SW 1271 (cell line): ENCODE measurements around the gene TIMM21.

Experiments
- DNase-seq, 2 experiments: peaks; one replicate each; lab custom pipeline; 2025; lab: John Stamatoyannopoulos, UW

TIMM21 gene

GRCh38 chr18:74147779-74148542, at the start of gene TIMM21, which contains the start of gene FBXO15:
TIMM21 (plus strand) TSS chr18:74148523; CDS start chr18:74148809, 286 bp downstream.
FBXO15 (minus strand) TSS chr18:74147834; CDS start chr18:74147785, 49 bp downstream.
- DNase-seq = peak; percentile 94 to 98

- no peak for DNase-seq
These were observed 39.9 kb upstream of the TIMM21 start for GRCh38 chr18:74108460-74108859.

- DNase-seq = no peak
These were observed 38.2 kb upstream of the TIMM21 start for GRCh38 chr18:74110149-74110548.

- no peak for DNase-seq
These were observed 37.3 kb upstream of the TIMM21 start for GRCh38 chr18:74110976-74111375.

GRCh38 chr18:74113711-74114110, 34.6 kb upstream of the TIMM21 start:
- DNase-seq = no peak

- DNase-seq = no peak
These were observed 34.2 kb upstream of the TIMM21 start for GRCh38 chr18:74114116-74114515.

- no peak for DNase-seq
These were observed 33.3 kb upstream of the TIMM21 start for GRCh38 chr18:74115046-74115445.

GRCh38 chr18:74116633-74117554, 31.4 kb upstream of the TIMM21 start:
- peak in 1 of 2 experiments; percentile 30 for DNase-seq

- no peak for DNase-seq
These were observed 25.1 kb upstream of the TIMM21 start for GRCh38 chr18:74123200-74123599.

- DNase-seq = no peak
These were observed 23.7 kb upstream of the TIMM21 start for GRCh38 chr18:74124642-74125041.

- no peak for DNase-seq
These were observed 21.4 kb upstream of the TIMM21 start for GRCh38 chr18:74126684-74127655.

- DNase-seq = no peak
These were observed 20.2 kb upstream of the TIMM21 start for GRCh38 chr18:74128159-74128558.

- DNase-seq = no peak
These were observed 17.2 kb upstream of the TIMM21 start for GRCh38 chr18:74131124-74131523.

GRCh38 chr18:74132201-74132600, 16.1 kb upstream of the TIMM21 start:
- DNase-seq = no peak

GRCh38 chr18:74137920-74138538, 10.3 kb upstream of the TIMM21 start:
- no peak for DNase-seq

- no peak for DNase-seq
These were observed 8.9 kb upstream of the TIMM21 start for GRCh38 chr18:74139411-74139810.

GRCh38 chr18:74139888-74140287, 8.4 kb upstream of the TIMM21 start:
- DNase-seq = no peak

- DNase-seq = no peak
These were observed 7.7 kb upstream of the TIMM21 start for GRCh38 chr18:74140582-74140981.

- no peak for DNase-seq
These were observed 6.7 kb upstream of the TIMM21 start for GRCh38 chr18:74141667-74142066.

- no peak for DNase-seq
These were observed 6.1 kb upstream of the TIMM21 start for GRCh38 chr18:74142252-74142651.

GRCh38 chr18:74146756-74147155, 1.6 kb upstream of the TIMM21 start:
- DNase-seq = no peak
